Left lobe of liver (tissue), 2 donors: ENCODE data around the gene TMEM60. TPM values are rescaled to one million over a fixed set of nuclear protein-coding genes. Genes with fewer than 3 reads are reported as not detected.
"Not testable (repeated sequence)": the region's sequence is repeated elsewhere in the genome, so short reads cannot be mapped to it uniquely, and the experiment has no call there.

Experiments used
- ATAC-seq: fragments of 200-7000 bp; cut with Tn5 transposase; one replicate; pipeline ENCODE4 v1.9.1; 2020; ENCODE audit warnings: mild to moderate bottlenecking, moderate library complexity
- DNase-seq: peaks from one replicate; pipeline ENCODE4 v3.0.0-alpha.2; 2020; ENCODE audit warnings: low spot score
- total RNA-seq: library from RNA; stranded (reverse); gene quantifications from one replicate; pipeline ENCODE4 v1.2.1, GENCODE V29; 2021
- donor health status: DM: no; HTN: no; CAD: no; lungs with moderate emphysema.
- donor health status: DM: no; HTN: yes; CAD: no.

TMEM60 gene
- total RNA-seq, 1 donor from 2014 or later: 5.3 TPM

GRCh38 chr7:77812290-77812685 is 14.1 kb upstream of the TMEM60 start:
- ATAC-seq: no peak
- DNase-seq: no peak

DNA sequence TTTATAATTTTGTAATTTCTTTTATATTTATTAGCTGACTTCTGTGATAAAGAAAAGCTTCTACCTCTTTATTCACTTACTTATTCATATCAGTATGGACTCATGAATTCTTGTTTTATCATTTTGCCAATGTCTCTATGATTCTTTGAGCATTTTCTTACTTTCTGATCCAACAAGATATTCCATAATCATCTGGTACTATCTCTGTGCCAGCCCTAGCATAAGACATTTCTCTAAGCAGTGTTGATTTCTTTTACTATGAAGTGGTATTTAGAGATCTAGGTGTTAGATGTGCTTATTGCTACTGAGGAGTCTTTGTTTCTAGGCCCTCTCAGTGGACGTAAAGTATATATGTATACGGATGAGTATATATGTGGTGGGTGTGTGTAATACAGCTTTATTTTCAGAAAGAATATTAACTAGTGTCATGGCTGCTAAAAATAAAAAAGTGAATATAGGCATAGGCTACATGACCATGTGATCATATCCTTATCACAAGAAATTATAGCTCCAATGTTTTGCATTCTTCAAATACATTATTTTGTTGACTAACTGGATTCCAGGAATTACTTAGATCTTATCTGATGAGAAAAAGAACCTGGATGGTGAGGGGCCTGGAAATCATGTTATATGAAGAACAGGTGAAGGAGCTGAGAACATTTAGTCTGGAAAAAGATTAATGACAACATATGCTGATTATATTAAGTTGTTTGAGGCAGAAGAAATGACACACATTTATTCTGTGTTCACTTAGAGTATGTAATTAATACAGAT is 13.5 kb upstream of the TMEM60 start:
- ATAC-seq (no peak), DNase-seq (no peak)

GRCh38 chr7:77808517-77808916 is 10.3 kb upstream of the TMEM60 start:
- ATAC-seq (no peak), DNase-seq (no peak)

DNA sequence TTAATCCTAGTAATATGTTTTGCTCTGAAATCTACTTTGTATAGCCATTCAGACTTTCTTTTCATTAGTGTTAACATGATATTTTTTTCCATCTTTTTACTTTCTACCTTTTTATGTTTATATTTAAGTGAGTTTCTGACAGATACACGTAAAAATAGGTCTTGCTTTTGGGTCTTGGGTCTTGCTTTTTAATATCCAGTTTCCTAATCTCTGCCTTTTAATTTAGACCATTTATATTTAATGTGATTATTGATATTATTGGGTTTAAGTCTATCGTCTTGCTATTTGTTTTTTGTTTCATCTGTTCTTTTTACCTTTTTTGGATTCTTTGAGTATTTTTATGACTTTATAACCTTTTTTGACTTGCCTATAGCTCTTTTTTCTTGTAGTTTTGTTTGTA is 8.2 kb upstream of the TMEM60 start:
- no peak for ATAC-seq
- no peak for DNase-seq

DNA sequence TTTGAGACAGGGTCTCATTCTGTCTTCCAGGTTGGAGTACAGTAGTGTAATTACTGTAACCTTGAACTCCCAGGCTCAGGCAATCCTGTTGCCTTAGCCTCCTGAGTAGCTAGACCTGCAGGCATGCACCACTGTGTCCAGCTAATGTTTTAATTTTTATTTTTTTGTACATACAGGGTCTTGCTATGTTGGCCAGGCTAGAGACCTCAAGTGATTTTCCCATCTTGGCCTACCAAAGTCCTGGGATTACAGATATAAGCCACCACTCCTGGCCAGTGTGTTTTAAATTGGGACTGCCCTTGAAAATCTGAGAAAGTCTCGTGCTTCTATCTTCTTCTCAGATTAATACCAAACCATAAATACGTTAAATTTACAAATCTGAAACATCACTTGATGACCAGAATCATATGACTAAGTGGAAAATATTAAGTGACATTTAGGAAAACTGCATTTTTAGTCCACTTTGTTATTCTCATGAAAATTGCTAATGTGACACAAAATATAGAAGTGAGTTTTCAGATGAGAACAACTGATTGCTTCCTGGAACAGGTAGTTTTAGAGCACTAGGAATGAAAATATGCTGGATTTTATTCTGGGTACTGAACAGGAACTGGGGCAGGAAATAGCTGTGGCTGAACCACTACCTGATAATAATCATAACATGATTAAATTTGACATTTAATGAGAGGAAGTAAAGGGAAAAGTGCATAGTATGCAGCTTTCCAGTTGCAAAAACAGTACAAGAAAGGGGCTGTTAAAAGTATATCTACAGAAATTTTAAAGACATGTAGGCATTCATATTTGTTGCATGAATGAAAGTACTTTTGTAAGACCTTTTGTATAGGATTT is 4.5 kb upstream of the TMEM60 start:
- DNase-seq (no peak), ATAC-seq (no peak)

DNA sequence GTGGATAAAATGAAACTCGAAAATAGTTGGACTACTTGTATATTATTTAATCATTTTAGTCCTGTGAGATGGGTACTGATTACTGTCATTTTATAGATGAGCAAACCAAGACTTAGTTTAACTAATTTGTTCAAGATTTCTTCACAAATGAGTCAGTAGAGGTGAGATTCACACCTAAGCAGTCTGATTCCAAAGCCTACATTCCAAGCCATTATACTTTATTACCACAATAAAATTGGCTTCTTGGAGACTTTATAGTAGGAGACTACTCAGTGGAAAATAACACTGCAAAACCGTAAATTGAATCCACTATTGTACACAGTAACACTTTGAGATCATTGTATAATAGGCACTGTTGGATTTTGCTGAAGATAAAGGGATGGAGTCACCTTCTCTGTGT is 2.5 kb upstream of the TMEM60 start:
- ATAC-seq (no peak), DNase-seq (no peak)

DNA sequence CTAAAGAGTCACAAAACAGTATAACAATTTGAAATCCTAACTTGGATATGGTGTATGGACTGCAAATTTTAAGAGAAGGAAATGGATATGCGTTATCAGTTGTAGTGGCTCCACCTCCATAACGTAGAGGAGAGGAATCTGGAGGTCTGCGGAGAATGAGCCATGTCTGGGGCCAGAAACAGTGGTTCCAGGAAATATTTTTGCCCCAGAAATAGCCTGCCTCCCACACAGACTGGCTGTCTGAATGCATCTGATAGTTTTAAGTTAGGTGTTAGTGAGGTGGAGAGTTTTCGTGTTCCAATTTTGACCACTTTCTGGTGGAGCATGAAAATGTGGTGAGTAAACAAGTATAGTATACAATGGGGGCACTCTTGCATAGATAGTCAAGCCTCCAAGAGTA is 1.9 kb upstream of the TMEM60 start:
- ATAC-seq (no peak), DNase-seq (no peak)

DNA sequence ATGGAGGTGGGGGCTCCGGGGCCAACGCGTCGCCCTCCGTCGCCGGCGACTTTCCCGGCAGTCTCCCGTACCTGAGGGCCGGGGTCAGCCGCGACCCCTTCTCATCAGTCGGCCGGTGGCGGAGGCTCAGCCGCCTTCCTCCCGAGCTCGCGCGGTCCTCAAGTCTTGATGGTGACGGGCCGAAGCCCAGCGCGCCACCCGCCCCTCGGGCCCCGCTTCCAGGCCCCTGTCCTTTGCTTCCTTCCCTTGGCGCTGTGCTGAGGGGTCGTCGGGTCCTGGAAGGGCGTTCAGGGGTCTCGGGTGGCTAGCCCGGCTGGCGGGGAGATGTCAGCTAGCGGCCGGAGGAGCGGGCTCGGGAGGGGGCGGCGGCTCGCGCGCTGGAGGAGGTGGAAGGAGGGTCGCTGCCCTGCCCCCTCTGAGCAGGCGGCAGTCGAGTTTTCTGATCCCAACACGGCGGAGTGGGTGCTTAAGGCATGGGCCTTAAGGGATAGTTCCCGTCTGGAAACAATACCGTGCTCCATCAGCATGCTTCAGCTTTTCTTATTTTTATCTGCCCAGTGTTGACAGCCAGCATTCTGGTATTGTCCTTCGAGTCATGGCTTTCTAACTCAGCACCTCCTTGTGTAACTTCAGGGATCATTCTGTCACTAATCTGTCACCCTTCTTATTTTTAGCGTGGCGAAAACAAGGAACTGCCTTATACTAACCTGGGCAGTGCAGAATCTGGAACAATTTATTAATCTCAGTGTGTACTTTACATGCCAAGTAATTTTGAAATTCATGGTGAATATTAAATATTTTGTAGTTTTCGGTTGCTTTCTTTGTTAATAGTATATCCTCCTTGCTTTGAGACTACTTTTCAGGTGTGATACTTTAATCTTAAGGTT is 1.1 kb upstream of the TMEM60 start:
- peak; percentile 1 for ATAC-seq

DNA sequence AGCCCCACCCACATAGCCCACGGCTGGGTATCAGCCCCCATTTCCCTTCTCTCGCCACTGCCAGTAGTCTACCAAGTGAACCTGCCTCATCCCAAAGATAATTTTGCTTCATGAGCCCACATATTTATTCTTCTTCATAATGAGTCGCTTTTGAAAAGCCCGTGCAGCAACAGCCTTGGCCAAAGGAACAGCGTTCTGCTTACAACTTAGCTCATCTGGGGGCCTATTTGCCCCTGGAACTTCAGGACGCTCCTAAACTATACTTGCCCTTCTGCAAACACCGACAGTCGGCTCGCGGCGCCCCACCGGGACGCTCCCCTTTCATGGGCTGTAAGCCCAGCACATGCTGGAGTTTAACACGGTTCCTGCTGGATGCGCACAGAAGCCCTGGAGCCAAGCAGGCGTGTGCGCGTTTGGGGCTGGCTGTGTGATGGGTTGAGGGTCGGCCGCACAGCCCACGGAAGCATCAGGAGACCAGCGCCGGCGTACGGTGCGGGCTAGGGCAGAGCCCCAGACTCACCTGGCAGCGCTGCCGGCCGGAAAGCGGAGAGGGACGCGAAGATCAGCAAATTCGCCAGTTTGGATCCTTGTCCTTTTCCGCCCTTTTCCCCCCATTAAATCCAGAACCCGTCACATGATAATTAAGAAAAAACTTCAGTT is 370 bp downstream of the TMEM60 start:
- DNase-seq: no peak
- peak; percentile 16 for ATAC-seq

More for the DNA sequence above, 1.1 kb upstream of the TMEM60 start:
- no peak for DNase-seq

DNA sequence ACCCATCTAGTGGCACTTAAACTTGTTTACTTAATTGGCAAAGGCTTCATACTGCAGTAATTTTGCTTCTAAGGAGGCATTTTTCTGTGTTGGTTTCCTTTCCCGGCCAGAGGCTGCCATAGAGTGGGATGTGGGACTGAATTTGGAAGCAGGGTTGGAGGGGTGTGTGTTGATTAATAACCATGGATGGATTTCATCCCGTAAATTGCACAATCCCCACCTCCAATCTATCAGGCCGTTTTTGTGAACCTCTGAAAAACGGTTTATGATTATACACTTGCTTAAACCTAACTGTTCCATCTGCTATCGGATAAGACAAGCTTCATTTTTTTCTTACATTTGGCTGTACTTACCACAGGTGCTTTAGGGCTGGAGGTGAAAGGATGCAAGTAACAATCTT is 1.3 kb downstream of the TMEM60 start:
- ATAC-seq (no peak), DNase-seq (no peak)

GRCh38 chr7:77796109-77796508 is 2.1 kb downstream of the TMEM60 start:
- DNase-seq: no peak
- ATAC-seq: no peak

DNA sequence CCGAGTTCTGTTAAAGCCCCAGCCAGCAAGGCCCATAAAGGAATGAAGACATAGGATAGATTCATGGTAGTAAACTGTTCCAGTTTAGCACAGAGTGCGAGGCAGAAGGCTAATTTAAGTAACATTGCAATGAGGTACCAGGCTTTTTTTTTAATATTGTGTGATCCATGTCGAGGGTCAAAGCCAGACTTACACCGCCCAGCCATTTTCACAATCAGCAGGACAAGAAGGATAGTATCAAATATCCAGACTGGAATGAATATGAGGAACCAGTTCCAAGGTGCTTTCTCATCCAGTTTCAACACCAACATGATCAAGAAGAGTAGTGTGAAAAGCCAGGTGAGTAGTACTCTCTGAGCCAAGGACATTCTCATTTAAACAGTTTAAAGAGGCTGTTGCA is 4.2 kb downstream of the TMEM60 start:
- ATAC-seq (no peak), DNase-seq (no peak)

DNA sequence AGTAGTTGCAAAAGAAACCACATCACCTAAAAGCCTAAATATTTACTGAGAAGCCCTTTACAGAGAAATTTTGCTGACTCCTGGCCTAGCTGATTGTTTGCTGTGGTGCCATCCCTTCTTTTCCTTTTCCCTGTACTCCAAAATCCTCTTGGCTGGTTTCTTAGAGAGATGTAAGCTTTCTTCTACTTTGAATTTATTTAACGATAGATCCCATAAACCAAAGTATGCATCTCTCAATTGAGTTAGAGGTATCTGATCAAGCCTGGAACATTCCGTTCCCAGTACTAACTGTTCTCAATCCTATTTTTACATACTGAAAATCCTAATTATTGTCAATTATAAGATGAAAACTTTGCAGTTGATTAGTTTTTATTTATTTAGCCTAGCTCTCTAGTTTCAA is 6.3 kb downstream of the TMEM60 start:
- peak; percentile 25 for ATAC-seq

DNA sequence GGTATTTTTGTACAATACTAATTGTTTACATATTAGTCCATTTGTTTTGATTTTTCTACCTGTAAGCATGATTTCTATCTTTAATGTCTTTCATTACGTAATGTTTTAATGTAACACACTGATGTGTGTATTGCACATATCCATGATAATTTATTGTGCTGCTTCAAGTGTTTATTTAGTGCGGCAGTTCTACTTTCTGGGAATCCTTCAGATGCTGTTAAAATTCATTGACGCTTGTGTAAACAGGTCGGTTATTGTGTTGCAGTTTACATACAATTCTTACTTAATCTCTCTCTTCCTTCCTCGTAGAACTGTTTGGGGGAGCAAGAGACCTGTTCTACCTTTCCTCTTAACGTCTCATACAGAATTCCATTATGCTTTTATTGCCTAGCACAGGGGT is 6.9 kb downstream of the TMEM60 start:
- DNase-seq: no peak
- ATAC-seq: no peak

More for the DNA sequence above, 6.3 kb downstream of the TMEM60 start:
- DNase-seq: no peak

GRCh38 chr7:77788327-77788902 is 9.8 kb downstream of the TMEM60 start:
- DNase-seq: no peak
- no peak for ATAC-seq

DNA sequence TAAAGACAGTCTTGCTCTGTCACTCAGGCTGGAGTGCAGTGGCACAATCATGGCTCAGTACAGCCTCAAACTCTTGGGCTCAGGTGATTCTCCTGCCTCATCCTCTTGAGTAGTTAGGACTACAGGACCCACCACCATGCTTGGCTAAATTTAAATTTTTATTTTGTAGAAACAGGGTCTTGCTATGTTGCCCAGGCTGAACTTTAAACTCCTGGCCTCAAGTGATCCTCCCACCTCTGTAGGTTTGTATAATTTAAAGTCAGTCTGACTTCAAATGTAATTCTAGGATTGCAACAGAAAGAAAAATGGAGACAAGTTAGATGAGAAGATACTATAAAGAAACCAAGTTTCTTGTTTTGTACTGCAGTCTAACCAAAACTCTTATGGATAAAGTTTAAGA is 11.5 kb downstream of the TMEM60 start:
- DNase-seq (no peak), ATAC-seq (no peak)

- DNase-seq (no peak), ATAC-seq (no peak)
These were observed 12.2 kb downstream of the TMEM60 start for GRCh38 chr7:77786018-77786417.

- ATAC-seq: peak; percentile 82
- not testable (repeated sequence) for DNase-seq
These were observed 13.8 kb downstream of the TMEM60 start for GRCh38 chr7:77784426-77784825.

GRCh38 chr7:77783545-77783944 is 14.7 kb downstream of the TMEM60 start:
- peak; percentile 24 for ATAC-seq
- DNase-seq: no peak

GRCh38 chr7:77783111-77783510 is 15.1 kb downstream of the TMEM60 start:
- ATAC-seq: no peak
- no peak for DNase-seq
